Urothelium cell line (cell line): ENCODE results near the gene ATAD3B.
"Not testable (repeated sequence)": the region's sequence is repeated elsewhere in the genome, so short reads cannot be mapped to it uniquely, and the experiment has no call there.

Experiments used
- DNase-seq: peaks from one replicate; pipeline ENCODE4 v3.0.0; 2011; ENCODE audit warnings: low spot score, mixed read lengths
- FAIRE-seq: peaks from 2 replicates; lab custom pipeline; 2011; peaks lifted over from hg19 to GRCh38; lab: Jason Lieb, UNC

Gene ATAD3B

DNA sequence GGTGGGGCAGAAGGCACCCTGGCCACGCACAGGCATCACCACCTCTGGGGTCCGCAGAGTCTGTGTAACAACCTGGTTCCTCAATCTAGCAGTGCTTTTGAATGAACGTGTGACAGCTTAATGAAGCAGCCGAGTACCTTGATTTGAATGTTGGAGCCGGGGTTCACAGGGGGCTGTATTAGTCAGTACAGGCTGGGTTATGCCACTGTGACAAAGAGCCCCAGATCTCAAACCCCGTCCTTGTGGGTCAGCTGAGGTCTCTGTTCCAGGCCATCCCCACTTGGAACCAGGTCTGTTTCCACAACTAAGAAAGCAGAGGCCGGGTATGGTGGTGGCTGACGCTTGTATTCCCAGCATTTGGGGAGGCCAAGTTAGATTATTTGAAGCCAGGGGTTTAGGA is 58.4 kb downstream of the ATAD3B start:
- FAIRE-seq (no peak), DNase-seq (no peak)

DNA sequence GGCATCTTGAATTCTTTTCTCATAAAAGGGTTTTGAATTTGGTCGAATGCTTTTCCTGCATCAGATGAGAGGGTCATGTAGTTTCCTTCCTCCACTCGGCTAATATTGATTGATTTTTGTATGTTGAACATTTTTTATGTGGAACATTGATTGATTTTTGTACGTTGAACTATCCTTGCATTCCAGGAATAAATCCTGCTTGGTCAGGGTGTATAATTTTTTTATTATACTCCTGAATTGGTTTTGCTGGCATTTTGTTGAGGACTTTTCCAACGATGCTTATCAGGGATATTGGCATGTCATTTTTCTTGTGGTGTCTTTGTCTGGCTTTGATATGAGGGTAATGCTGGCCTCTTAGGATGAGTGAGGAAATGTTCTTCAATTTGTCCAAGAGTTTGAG is 60.4 kb downstream of the ATAD3B start:
- no peak for FAIRE-seq
- DNase-seq = no peak

DNA sequence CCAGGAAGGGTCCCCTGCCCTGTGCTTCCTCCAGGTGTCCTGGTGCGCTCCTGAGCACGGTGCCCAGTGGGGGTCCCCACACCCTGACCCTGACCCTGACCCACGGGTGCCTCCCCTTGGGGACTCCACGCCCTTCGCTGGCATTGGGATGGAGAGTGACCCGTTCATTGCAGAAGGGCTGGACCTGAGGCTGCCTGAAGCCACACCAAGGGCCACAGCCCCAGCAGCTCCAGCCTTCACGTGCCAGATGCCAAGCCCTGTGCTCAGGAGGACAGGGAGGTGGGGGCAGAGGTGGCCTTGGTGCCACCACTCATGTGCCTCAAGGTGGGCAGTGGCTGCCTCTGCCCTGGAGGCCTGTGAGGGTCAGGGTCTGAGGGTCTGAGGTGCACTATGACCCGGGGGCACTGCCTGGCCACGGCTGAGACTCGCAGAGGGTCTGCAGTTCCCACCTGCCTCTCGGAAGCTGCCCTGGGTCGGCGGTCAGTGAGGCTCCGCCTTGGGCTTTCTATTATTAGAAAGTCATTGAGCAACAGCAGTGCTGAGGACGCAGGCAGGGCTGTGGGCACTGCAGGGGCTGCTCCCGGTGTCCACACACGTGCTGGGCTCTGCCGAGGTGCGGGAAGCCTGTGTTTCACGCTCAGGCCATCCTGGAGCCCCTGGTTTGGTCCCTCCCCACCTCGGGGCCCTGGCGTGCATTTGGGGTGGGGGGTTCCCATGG is 61.8 kb downstream of the ATAD3B start:
- not testable (repeated sequence) for FAIRE-seq, DNase-seq

DNA sequence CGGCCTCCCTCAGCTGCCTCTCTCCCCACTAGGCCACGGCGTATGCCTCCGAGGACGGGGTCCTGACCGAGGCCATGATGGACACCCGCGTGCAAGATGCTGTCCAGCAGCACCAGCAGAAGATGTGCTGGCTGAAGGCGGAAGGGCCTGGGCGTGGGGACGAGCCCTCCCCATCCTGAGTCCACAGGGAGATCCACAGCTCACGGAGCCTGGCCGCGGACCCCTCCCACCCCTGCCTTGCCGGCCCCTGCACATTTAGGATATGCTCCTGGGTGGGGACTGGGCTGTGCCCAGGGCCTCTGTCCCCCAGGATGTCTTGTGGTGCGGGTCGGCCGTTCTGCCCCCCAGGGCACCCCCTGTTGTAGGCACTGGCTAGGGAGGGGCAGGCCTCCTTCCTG is 62.3 kb downstream of the ATAD3B start:
- DNase-seq, FAIRE-seq: not testable (repeated sequence)

DNA sequence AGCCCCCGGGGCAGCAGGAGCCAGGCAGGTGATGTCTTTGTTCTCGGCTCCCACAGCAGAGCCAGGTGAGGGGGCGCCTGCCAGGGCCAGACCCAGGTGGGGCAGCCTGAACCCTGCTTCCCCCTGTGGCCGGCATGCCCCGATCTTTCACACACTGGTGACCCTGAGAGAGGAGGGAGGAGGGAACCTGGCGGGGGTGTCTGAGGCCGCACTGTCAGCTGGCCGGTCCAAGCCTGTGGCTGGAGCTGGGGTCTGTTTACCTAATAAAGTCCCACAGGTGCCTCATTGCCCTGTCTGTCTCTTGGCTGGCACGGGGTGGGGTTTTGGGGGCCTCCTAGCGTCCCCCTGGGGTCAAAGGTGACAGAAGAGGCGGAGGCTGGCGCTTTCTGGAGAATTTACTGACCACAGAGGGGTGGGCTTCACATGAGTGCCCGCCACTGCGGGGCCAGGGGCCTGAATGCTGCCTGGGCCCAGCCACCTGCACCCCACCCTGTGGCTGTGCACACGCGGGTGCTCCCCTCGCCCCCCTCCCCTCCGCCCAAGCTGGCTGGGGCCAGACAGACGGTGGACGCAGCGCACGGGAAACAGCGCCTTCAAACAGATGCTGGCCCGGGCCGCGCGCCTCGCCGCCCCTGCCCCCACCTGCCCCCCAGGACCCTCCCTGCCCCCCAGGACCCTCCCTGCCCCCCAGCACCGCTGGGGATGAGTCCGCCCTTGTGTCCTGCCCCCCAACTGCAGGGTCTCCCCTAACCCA is 63.0 kb downstream of the ATAD3B start:
- no peak for FAIRE-seq

DNA sequence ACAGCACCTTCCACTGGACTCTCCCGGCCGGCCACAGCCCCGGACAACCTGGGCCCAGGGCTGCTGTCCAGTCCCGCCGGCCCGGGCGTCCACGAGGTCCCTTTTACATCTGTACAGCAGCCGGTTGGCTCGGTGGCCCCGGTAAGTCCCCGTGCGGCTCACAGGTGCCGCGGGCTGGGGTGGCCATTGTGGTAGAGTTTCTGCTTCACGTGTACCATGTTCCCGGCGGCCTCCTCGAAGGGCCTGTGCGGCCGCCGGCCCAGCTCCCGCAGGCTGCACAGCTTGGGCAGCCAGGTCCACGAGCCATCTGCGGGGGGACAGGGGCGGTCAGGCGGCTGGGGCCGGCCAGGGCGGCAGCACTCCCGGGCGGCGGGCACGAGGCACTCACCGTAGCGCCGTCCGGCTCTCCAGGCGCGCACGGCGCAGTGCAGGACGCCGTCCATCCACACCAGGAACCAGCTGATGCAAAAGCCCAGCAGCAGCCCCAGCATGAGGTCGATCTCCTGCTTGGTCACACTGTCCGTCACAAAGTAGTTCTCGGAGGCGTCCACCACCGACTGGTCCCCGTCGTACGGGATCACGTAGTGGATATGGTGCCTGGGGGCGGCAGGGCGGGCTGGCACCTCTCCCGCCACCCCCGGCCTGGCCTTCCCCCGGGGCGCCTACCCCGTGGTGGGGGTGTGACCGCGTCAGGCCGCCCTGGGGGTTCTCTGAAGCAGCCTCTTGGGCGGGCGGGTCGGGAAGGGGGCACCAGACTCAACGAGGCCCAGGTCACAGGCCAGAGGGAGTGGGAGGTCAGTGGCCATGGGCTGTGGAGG is 63.8 kb downstream of the ATAD3B start:
- no peak for DNase-seq
- no peak for FAIRE-seq

More for the DNA sequence above, 63.0 kb downstream of the ATAD3B start:
- DNase-seq = no peak

DNA sequence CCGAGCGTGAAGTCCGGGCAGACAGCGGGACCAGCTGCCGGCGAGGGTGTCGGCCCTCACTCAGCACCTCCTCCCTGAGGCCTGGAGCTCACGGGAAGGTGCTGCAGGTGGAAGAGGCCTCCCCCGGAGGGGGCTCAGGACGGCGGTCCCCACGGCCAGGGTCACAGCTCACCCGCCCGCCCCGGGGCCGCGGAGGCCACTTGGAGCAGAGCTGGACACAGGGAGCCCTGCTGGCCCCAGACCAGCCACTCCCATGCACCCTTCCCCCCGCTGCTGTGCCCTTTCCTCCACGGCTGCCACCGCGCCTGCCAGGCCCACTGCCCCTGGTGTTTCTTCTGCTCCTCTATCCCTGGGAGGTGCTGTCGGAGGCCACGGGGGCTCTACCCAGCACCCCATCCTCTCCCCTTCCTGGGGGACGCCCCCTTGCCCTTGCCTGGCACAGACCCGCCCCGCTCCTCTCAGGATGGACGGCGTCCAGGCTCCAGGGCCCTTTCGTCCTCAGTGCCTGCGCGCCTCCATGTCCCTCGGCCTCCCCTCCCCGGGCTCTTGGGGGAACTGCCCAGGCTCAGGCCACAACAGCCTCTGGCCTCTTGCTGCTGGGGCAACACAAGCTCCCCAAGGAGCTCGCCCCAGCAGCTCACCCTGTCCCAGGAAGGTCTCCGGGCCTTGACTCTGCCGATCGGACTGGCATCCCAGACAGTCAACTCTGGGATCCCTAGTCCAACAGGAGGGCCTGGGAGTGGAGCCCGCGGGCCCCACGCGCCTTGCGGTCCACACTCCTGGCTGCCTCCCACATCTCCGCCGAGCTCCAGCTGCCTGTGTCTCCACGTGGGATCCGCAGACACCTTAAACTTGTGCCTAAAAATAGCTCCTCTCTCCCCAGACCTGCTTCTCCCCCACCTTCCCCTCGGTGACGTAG is 64.7 kb downstream of the ATAD3B start:
- FAIRE-seq = no peak
- DNase-seq = no peak

DNA sequence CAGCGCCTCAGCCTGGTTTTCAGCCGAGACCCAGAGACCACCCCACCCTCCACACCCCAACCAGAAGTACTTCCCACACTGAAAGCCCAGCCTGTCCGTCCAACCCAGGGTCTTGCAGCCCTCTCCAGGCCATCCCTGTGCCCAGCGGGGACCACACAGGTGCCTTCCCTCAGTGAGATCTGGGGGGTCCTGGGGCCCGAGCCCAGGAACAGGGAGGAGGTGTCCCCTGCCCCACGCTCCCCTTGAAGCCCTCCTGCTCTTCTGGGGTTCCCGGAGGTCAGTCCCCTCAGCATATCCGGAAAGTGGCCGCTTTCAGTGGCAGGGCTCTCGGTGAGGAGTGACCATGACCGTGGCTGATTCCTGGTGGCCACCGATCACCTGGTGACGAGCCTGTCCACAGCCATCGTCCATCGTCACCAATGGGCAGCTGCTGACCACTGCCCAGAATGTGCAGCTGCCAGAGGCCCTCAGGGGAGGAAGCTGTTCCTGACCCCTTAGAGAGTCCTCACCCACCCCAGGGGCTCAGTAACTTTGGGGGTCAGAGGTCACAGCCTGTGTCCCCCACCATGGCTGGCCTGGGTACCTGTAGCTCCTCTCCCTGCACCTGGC is 65.5 kb downstream of the ATAD3B start:
- DNase-seq = no peak
- no peak for FAIRE-seq

DNA sequence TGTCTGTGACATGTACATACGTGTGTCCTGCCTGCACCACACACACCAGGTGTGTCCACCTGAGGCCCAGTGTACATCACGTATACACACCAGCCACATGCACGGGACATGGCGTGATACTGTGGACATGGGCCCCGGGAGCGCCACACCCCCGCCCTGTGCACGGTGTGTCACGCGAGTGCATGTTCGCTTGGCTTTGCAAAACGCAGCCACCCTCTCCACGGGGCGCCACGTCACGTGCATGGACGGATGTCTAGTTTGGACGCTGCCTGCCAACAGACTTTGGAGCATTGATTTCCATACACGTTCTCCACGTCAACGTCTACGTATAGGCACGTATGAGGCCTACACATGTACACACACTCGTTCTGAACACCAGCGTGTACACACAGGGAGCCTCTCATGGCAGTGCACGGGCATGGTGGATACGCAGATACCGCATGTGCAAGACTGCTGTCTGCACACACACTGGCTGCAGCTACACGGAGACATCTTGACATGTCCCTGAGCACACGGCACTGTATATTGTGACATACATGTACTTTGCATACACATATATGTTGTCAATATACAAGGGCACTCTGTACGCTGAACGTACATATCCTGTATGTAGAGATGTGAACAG is 66.2 kb downstream of the ATAD3B start:
- no peak for DNase-seq
- FAIRE-seq = no peak

DNA sequence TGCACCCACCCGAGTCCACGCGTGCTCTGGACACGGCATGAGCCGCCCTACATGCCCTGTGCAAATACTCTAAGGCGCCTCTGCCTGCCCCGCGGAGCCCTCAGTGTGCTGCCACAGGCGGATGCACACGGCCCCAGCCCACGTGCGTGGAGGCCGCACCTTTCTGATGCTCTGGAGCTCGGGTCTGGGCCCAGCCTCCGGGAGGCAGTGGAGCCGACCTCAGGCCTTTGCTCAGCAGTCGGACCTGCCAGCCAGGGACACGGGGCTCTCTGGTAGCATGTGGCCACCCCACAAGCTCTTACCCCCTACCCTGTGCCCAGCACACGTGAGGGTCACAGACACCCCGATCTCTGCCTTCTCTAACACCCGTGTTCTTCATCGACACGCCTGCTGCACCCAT is 66.8 kb downstream of the ATAD3B start:
- DNase-seq (no peak), FAIRE-seq (no peak)

DNA sequence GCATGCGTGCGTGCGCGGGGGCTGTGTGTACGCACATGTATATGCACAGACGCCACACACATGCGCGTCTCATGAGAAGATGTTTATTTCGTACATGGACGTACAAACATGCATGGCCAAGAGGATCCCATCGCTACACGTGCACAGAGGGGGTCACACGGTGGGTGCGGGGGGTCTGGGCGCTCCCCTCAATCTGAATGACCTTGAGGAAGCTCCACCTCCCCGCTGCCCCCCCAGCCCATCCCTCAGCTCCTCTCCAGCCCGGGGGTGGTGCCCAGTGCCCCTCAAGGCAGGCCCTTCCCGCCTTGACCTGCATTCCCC is 67.4 kb downstream of the ATAD3B start:
- DNase-seq (no peak), FAIRE-seq (peak; percentile 13)

DNA sequence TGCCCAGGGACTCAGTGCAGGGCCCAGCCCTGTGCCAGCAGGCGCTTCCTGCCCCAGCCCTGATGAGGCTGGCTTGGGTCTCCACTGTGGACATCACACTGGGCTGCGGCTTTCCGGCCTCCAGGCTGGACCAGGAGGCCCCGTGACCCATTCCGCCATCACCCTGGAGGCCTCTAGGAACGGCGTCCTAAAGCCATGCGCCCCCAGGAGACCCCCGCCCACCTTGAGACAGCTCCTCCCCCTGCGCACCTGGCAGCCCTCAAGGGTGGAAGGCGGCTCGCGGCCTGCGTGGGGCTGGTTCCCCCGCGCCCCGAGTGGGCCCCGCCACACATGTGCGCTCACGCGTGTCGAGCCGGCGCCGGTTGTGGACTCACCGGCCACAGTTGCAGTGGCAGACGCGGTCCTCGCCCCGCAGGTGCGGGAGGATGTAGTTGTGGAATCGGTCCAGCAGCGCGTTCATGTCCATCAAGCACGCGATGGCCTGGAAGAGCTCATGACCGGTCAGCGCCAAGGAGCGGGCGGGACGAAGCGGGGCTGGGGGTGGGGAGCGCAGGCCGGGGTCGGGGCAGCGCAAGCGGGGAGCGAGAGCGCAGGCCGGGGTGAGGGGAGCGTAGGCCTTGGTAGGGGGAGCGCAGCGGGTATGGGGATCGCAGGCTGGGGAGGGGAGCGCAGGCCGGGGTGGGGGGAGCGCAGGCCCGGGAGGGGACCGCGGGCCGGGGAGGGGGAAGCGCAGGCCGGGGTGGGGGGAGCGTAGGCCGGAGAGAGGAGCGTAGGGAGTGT is 67.9 kb downstream of the ATAD3B start:
- FAIRE-seq (no peak), DNase-seq (no peak)

DNA sequence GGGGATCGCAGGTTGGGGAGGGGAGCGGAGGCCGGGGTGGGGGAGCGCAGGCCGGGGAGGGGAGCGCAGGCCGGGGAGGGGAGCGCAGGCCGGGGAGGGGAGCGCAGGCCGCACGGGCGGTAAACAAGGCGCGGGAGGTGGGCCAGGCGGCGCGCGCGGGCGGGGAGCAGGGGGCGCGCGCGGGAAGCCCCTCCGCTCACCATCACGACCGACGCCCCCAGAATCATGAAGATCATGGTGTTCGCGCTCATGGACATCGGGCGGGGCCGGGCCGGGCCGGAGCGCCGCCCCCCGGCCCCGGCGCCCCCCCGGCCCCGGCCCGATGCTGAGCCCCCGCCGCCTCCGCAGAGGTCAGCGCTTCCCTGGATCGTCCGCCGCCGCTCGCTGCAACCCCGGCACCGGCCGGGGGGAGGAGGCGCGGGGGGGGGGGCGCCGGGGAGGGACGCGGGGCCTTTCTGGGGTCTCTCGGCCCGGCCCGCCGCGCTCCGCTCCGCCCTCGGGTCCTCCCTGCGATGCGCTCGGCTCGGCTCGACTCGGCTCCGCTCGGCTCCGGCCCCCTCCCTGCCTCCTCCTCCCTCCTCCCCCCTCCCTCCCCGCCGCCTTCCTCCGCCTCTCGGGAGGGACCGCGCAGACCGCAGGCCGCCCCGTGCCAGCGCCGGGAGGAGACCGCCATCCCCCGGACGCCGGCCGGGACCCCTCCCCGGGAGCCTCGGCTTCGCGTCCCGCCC is 68.7 kb downstream of the ATAD3B start, which contains the start of gene TMEM240:
TMEM240 (minus strand) TSS at position 535 of the 728 bp plus-strand sequence; CDS start at position 257, 278 bp downstream.
- FAIRE-seq (no peak), DNase-seq (no peak)

DNA sequence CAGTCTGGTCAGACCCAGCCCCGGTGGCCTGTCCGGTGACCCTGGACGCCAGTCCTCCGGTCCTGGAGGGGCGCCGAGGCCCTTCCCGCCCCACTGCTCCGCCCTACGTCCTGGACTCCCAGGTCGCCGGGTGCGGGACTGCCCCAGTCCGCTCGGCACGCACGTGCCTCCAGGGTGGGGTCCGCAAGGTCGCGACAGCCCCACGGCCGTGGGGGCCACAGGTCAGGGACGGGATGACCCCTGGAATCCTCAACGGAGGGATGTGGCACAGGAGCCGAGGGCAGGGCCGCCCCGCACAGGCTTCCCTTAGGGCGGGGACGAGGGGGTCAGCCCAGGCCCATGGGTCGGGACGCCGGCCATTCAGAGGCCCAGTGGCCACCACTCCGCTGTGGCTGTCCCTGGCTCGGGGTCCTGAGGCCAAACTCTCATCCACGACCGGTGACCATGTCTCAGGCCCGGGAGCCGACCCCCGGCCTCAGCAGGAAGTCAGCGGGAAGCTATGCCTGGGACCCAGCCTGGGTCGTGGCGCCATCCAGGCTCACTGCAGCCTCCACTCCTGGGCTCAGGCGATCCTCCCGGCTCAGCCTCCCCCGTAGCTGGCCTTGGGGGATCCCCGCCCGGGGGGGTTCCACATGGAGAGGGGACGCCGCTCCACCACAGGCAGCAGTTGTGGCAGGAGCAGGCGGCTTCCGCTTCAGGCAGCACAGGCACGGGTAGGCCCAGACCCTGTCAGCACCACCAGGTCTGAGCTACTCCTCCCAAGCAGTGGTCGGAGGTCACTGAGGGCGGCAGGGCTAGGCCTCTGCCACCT is 69.5 kb downstream of the ATAD3B start:
- DNase-seq = no peak
- FAIRE-seq = no peak

DNA sequence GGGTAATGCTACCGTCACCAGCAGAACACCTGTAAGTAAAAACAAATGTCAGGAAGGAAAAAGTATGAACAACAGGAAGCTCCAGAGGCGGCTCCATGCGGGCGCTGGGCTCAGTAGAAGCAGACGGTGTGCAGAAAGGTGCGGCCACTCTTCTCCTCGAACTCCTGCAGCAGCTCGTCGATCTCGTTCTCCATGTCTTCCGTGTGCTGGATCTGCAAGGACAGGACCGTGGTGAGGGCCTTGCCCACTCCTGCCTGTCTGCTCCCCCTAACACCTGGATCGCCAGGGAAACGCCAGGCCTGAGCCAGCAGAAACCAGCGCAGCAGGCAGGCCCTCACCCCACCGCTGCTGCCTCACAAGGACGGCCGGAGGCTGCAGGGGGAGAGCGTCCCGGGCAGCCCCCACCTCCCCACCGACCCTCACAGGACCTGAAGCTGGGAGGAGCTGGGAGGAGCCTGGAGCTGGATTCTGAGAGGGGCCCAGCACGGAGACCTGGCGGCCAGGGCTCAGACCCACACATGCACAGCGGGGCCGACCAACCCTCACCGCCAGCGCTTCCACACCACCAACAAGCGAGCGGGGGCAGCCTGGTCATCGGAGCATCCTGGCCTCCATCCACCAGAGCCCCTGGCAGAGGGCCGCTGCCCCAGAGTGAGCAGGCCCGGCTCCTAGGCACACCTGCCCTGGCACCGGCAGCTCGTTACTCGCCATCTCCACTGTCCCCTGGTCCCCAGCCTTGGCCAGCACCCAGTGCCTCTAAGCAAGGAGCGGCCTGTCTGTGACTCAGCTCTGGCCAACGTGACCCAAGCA is 70.6 kb downstream of the ATAD3B start:
- no peak for DNase-seq
- no peak for FAIRE-seq
